ENCODE results near the gene NPAS3. TPM values are rescaled to one million over a fixed set of nuclear protein-coding genes. Genes with fewer than 3 reads are reported as not detected.

NPAS3 gene
- total RNA-seq, 1 experiment from 2014 or later = 0.35 TPM

GRCh38 chr14:33504246-33505099 lies 565.8 kb downstream of the NPAS3 start:
- ChIA-PET POLR2A (no interaction called here), CTCF (interaction anchor here (0.7 kb wide), 1 partner anchor 257 kb away, joined by 3 read pairs; no protein-coding TSS in a partner anchor)
- no peak for DNase-seq (ENCODE audit: unreplicated experiment)
- H3K36me3 Mint-ChIP-seq (ENCODE audit: insufficient read depth, unreplicated experiment) = no peaks in the 10 kb centered on the region
- no peaks in the 10 kb centered on the region for H3K27me3 Mint-ChIP-seq (ENCODE audit: insufficient read depth, unreplicated experiment)
- no peaks in the 10 kb centered on the region for H3K9me3 Mint-ChIP-seq (ENCODE audit: unreplicated experiment)
- intact Hi-C loops (cut with micrococcal nuclease) = no loop called here
- no peak overlapping the region for H3K4me3 Mint-ChIP-seq (ENCODE audit: unreplicated experiment)
- BruUV-seq (replicated peaks) = no TSS peak
- H3K27ac Mint-ChIP-seq (ENCODE audit: low read depth, unreplicated experiment) = no peak overlapping the region
- TF ChIP-seq CTCF (IDR thresholded peaks at IDR 0.05; ENCODE audit: unreplicated experiment) = no peak
- peaks cover 7% of the 10 kb centered on the region for H3K4me1 Mint-ChIP-seq (ENCODE audit: insufficient read depth, unreplicated experiment)

- Mint-ChIP-seq H3K27ac (ENCODE audit: low read depth, unreplicated experiment) (no peak overlapping the region), H3K9me3 (ENCODE audit: unreplicated experiment) (no peaks in the 10 kb centered on the region), H3K27me3 (ENCODE audit: insufficient read depth, unreplicated experiment) (no peaks in the 10 kb centered on the region), H3K4me1 (ENCODE audit: insufficient read depth, unreplicated experiment) (peaks cover 13% of the 10 kb centered on the region), H3K36me3 (ENCODE audit: insufficient read depth, unreplicated experiment) (no peaks in the 10 kb centered on the region), H3K4me3 (ENCODE audit: unreplicated experiment) (no peak overlapping the region)
- CTCF ChIA-PET = interaction anchor here (0.6 to 0.7 kb wide), 2 partner anchors 11 to 28 kb away, joined by 3 read pairs; no protein-coding TSS in a partner anchor
- BruUV-seq (replicated peaks) = no TSS peak
- no peak for TF ChIP-seq CTCF (IDR thresholded peaks at IDR 0.05; ENCODE audit: unreplicated experiment)
- DNase-seq (ENCODE audit: unreplicated experiment) = no peak
- POLR2A ChIA-PET = no interaction called here
- intact Hi-C loops (cut with micrococcal nuclease) = no loop called here
These were observed 566.7 kb downstream of the NPAS3 start for GRCh38 chr14:33505266-33505962.

GRCh38 chr14:33505963-33506329 lies 567.3 kb downstream of the NPAS3 start:
- BruUV-seq (replicated peaks) = no TSS peak
- Mint-ChIP-seq H3K9me3 (ENCODE audit: unreplicated experiment) (no peaks in the 10 kb centered on the region), H3K36me3 (ENCODE audit: insufficient read depth, unreplicated experiment) (no peaks in the 10 kb centered on the region), H3K4me1 (ENCODE audit: insufficient read depth, unreplicated experiment) (peaks cover 15% of the 10 kb centered on the region), H3K4me3 (ENCODE audit: unreplicated experiment) (no peak overlapping the region), H3K27ac (ENCODE audit: low read depth, unreplicated experiment) (no peak overlapping the region), H3K27me3 (ENCODE audit: insufficient read depth, unreplicated experiment) (no peaks in the 10 kb centered on the region)
- no peak for TF ChIP-seq CTCF (IDR thresholded peaks at IDR 0.05; ENCODE audit: unreplicated experiment)
- CTCF ChIA-PET = interaction anchor here (0.7 kb wide), 1 partner anchor 29 kb away, joined by 3 read pairs; no protein-coding TSS in a partner anchor
- DNase-seq (ENCODE audit: unreplicated experiment) = no peak
- intact Hi-C loops (cut with micrococcal nuclease) = no loop called here
- POLR2A ChIA-PET = no interaction called here
